Calu3 (cell line): ENCODE measurements around the gene CCR7. TPM values are rescaled to one million over a fixed set of nuclear protein-coding genes. Genes with fewer than 3 reads are reported as not detected.
"Not testable (repeated sequence)": the region's sequence is repeated elsewhere in the genome, so short reads cannot be mapped to it uniquely, and the experiment has no call there.

ENCODE experiments used
- BruUV-seq: library from RNA; stranded (reverse); fragments of 400-500 nt; replicated peaks from 2 replicates; lab custom pipeline; 2021; lab: Mats Ljungman, UMichigan
- CTCF ChIA-PET: fragments of 300-600 bp; sonication (Branson Sonifier 250); formaldehyde crosslinking; loops from one replicate; lab custom pipeline; 2022; ENCODE audit warnings: antibody characterized with exemption; lab: Charles Lee
- DNase-seq: peaks from one replicate; pipeline ENCODE4 v3.0.0; 2022
- H3K27ac Mint-ChIP-seq: one replicate; pipeline ENCODE4 v1.8.0; 2022; ENCODE audit warnings: mixed read lengths; ENCODE audit not compliant: unreplicated experiment
- H3K27me3 Mint-ChIP-seq: one replicate; pipeline ENCODE4 v1.8.0; 2022; ENCODE audit warnings: mixed read lengths; ENCODE audit not compliant: unreplicated experiment
- H3K36me3 Mint-ChIP-seq: one replicate; pipeline ENCODE4 v1.8.0; 2022; ENCODE audit warnings: mild to moderate bottlenecking, moderate library complexity, mixed read lengths; ENCODE audit not compliant: insufficient read depth, unreplicated experiment
- H3K4me1 Mint-ChIP-seq: one replicate; pipeline ENCODE4 v1.8.0; 2022; ENCODE audit warnings: mild to moderate bottlenecking, low read depth, mixed read lengths; ENCODE audit not compliant: unreplicated experiment
- H3K4me3 Mint-ChIP-seq: one replicate; pipeline ENCODE4 v1.8.0; 2022; ENCODE audit warnings: mild to moderate bottlenecking, low read depth, moderate library complexity, mixed read lengths; ENCODE audit not compliant: unreplicated experiment
- H3K9me3 Mint-ChIP-seq: one replicate; pipeline ENCODE4 v1.8.0; 2022; ENCODE audit warnings: low read depth, mixed read lengths; ENCODE audit not compliant: unreplicated experiment
- intact Hi-C: fragments of 100-400 bp; cut with micrococcal nuclease; formaldehyde crosslinking; loops from one replicate; pipeline ENCODE4 v1.10.0; 2022; ENCODE audit not compliant: unreplicated experiment
- total RNA-seq: library from RNA; stranded (reverse); gene quantifications from 2 replicates; pipeline ENCODE4 v1.2.3, GENCODE V29; 2022
- TF ChIP-seq, protein P1 (sequence below): fragments of 200-600 bp; IDR thresholded peaks from one replicate; pipeline ENCODE4 v1.8.0; 2022; ENCODE audit warnings: antibody characterized with exemption; ENCODE audit not compliant: unreplicated experiment

Gene CCR7
- total RNA-seq, 1 experiment from 2014 or later: not detected

DNA sequence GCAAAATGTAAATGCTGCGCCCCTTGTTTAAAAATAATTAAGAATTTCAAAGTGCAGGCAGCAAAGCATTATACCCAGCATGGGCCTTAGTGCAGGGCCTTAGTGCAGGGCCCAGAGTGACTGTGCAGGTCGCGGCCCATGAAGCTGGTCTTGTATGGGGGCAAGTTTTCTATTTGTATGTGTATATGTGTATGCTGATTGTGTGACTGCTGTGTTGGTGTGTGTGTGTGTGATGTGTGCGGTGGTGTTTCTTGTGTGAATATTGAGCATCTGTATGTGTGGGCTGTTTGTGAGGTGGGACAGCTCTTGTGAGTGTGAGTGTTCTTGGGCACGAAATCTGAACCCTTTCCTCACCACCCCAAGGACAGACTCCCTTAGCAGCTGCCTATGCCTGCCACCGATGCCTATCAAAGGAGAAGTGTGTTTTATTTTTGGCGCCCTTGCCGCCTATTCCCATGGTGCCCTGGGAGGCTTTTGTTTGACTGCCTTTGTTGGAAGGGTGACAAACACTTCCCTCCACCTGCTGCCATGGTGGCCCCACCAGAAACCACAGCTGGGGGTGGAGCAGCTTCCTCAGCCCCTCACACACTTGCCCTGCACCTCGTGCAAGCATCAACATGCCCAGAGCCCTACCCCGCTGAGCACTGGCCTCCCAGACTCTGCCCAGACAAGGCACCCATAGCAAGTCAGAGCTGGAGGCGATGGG is 18.0 kb downstream of the CCR7 start:
- H3K9me3 Mint-ChIP-seq: no peaks in the 10 kb centered on the region
- H3K27ac Mint-ChIP-seq: no peak overlapping the region
- TF ChIP-seq, protein P1, sequence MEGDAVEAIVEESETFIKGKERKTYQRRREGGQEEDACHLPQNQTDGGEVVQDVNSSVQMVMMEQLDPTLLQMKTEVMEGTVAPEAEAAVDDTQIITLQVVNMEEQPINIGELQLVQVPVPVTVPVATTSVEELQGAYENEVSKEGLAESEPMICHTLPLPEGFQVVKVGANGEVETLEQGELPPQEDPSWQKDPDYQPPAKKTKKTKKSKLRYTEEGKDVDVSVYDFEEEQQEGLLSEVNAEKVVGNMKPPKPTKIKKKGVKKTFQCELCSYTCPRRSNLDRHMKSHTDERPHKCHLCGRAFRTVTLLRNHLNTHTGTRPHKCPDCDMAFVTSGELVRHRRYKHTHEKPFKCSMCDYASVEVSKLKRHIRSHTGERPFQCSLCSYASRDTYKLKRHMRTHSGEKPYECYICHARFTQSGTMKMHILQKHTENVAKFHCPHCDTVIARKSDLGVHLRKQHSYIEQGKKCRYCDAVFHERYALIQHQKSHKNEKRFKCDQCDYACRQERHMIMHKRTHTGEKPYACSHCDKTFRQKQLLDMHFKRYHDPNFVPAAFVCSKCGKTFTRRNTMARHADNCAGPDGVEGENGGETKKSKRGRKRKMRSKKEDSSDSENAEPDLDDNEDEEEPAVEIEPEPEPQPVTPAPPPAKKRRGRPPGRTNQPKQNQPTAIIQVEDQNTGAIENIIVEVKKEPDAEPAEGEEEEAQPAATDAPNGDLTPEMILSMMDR: no peak
- intact Hi-C loops: no loop called here
- peaks cover 26% of the 10 kb centered on the region for H3K27me3 Mint-ChIP-seq
- peaks cover 4% of the 10 kb centered on the region for H3K36me3 Mint-ChIP-seq
- BruUV-seq: no TSS peak
- DNase-seq: no peak
- CTCF ChIA-PET: interaction anchor here (0.5 to 68.2 kb wide), 17 partner anchors 14 to 702 kb away, joined by 3 to 4142 read pairs (median 5); partner anchors contain the start of genes CCR7, IGFBP4 and TOP2A
- no peak overlapping the region for H3K4me3 Mint-ChIP-seq
- peaks cover 20% of the 10 kb centered on the region for H3K4me1 Mint-ChIP-seq

DNA sequence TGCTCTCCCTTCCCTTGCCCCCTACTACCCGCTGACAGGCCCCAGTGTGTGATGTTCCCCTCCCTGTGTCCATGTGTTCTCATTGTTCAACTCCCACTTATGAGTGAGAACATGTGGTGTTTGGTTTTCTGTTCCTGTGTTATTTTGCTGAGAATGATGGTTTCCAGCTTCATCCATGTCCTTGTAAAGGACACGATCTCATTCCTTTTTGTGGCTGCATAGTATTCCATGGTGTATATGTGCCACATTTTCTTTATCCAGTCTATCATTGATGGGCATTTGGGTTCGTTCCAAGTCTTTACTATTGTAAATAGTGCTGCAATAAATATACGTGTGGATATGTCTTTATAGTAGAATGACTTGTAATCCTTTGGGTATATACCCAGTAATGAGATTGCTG is 18.8 kb downstream of the CCR7 start:
- H3K4me3 Mint-ChIP-seq, intact Hi-C loops, H3K27ac Mint-ChIP-seq, H3K9me3 Mint-ChIP-seq, H3K36me3 Mint-ChIP-seq, DNase-seq, BruUV-seq: not testable (repeated sequence)
- Mint-ChIP-seq H3K4me1 (peaks cover 20% of the 10 kb centered on the region), H3K27me3 (peaks cover 26% of the 10 kb centered on the region)
- CTCF ChIA-PET: interaction anchor here (0.5 to 68.2 kb wide), 11 partner anchors 10 to 701 kb away, joined by 3 to 4142 read pairs (median 7); partner anchors contain the start of genes CCR7 and IGFBP4

DNA sequence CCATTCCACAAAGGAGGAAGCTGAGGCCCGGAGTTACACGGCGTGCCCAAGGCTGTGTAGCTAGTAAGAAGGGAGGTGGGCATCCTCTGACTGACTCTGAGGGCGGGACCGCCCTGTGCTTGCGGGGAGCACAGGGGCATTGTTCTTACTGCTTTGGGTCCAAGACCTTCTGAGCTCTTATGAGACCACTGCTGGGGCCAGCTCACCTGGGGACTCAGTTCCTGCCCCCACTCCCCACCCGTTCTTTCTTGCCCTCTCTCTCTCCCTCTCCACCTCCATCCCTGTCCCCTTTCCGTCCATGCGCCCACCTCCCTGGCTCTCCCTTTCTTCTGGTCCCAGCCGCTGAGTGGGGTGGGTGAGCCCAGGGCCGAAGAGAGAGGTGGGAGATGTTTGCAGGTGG is 19.6 kb downstream of the CCR7 start:
- no TSS peak for BruUV-seq
- H3K9me3 Mint-ChIP-seq: no peaks in the 10 kb centered on the region
- H3K27ac Mint-ChIP-seq: no peak overlapping the region
- TF ChIP-seq, protein P1: no peak
- no peak for DNase-seq
- CTCF ChIA-PET: interaction anchor here (1.0 to 68.2 kb wide), 10 partner anchors 10 to 823 kb away, joined by 3 to 4142 read pairs (median 5); partner anchors contain the start of genes CCR7, IGFBP4 and TOP2A
- no peak overlapping the region for H3K4me3 Mint-ChIP-seq
- peaks cover 20% of the 10 kb centered on the region for H3K4me1 Mint-ChIP-seq
- peaks cover 4% of the 10 kb centered on the region for H3K36me3 Mint-ChIP-seq
- peaks cover 25% of the 10 kb centered on the region for H3K27me3 Mint-ChIP-seq
- intact Hi-C loops: no loop called here

DNA sequence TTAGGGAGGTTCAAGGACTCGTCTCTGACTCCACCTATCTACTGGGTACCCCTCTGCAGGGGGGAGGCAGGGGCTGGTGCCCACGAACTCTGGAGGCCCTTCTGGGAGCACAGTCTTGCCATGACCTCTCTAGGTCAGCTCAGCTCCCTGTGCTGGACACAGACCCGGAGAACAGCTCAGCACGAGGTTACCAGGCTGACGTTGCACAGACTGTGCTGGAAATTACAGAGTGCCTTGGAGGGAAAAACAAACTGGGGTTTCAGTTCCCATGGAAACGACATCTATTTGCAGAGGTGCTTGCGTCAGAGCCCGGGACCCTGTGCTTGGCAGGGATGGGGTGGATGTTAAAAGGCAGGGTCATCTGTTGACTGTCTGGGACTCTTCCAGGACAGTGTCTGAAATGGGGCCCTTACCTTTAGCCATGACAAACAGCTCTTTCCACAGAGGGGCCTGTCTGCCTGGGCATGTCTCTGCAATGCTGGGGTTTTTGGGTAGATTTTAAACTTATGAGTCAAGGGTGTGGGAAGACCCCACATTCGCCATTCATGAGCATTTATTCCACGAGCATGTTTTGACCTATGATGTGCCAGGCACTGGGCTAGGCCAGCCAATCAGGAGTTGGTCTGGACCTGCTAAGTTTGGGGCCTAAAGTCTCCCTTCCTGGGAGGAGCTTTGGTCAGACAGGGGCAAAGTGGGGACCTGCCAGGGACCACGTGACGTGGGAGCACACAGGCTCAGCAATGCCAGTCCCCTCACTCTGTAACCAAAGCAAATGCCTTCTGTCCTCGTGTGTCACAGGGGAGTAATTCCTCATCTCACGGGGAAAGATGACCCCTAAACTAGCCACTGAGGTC is 22.5 kb downstream of the CCR7 start:
- Mint-ChIP-seq H3K36me3 (no peaks in the 10 kb centered on the region), H3K4me3 (no peak overlapping the region), H3K9me3 (no peaks in the 10 kb centered on the region), H3K4me1 (no peaks in the 10 kb centered on the region), H3K27ac (no peak overlapping the region), H3K27me3 (peaks cover 50% of the 10 kb centered on the region)
- intact Hi-C loops: no loop called here
- CTCF ChIA-PET: interaction anchor here (0.6 to 68.2 kb wide), 14 partner anchors 11 to 644 kb away, joined by 3 to 4142 read pairs (median 4); partner anchors contain the start of genes CCR7, IGFBP4 and TOP2A
- TF ChIP-seq, protein P1: no peak
- BruUV-seq: no TSS peak
- no peak for DNase-seq
